Vagina (tissue), 2 donors: ENCODE data around the gene RALGAPA2. TPM values are rescaled to one million over a fixed set of nuclear protein-coding genes. Genes with fewer than 3 reads are reported as not detected.

Experiments used
- DNase-seq, 2 donors: peaks; one replicate each; pipeline ENCODE4 v3.0.0-alpha.2; 2017; ENCODE audit errors: extremely low spot score in 2 of 2
- H3K27ac ChIP-seq: fragments of 200-600 bp; sonication (generic); one replicate; pipeline ENCODE4 v1.5.1; 2019
- H3K27me3 ChIP-seq: fragments of 200-600 bp; sonication (generic); one replicate; pipeline ENCODE4 v1.5.1; 2019
- H3K36me3 ChIP-seq, 2 donors: fragments of 200-600 bp; sonication (generic); one replicate each; pipeline ENCODE4 v1.5.1; 2017 to 2019
- H3K4me1 ChIP-seq: fragments of 200-600 bp; sonication (generic); one replicate; pipeline ENCODE4 v1.5.1; 2019
- H3K4me3 ChIP-seq, 2 donors: fragments of 200-600 bp; sonication (generic); 1 replicate in 1 of 2; 2 replicates in 1 of 2; pipeline ENCODE4 v1.5.1; 2016 to 2019
- H3K9me3 ChIP-seq: fragments of 200-600 bp; sonication (generic); one replicate; pipeline ENCODE4 v1.5.1; 2019
- CTCF ChIP-seq, 3 experiments: fragments of 450-650 bp in 2 of 3; fragments of 200-600 bp in 1 of 3; sonication (generic) in 1 of 3; IDR thresholded peaks; one replicate each; pipeline ENCODE4 v1.5.1; 2017 to 2019; ENCODE audit warnings: antibody characterized with exemption in 3 of 3, mild to moderate bottlenecking in 2 of 3, moderate library complexity in 2 of 3
- POLR2A ChIP-seq, 2 donors: fragments of 450-650 bp; IDR thresholded peaks; one replicate each; pipeline ENCODE4 v1.6.1; 2017; ENCODE audit warnings: antibody characterized with exemption in 2 of 2, mild to moderate bottlenecking in 2 of 2, moderate library complexity in 2 of 2
- POLR2AphosphoS5 ChIP-seq, 2 donors: sonication (generic); formaldehyde crosslinking; IDR thresholded peaks; one replicate each; pipeline ENCODE4 v1.9.0; 2017; ENCODE audit warnings: antibody characterized with exemption in 2 of 2, mild to moderate bottlenecking in 2 of 2, low read depth in 1 of 2; ENCODE audit not compliant: insufficient read depth in 1 of 2
- intact Hi-C: fragments of 100-400 bp; cut with DNase I; formaldehyde crosslinking; loops from one replicate; pipeline ENCODE4 v1.15.1; 2023
- total RNA-seq: library from RNA; depleted of rRNA; stranded (reverse); fragments of >200 nt; gene quantifications from one replicate; pipeline ENCODE4 v1.2.3, GENCODE V29; 2016

Gene RALGAPA2
- total RNA-seq, 1 donor from 2014 or later = 31.9 TPM

GRCh38 chr20:20685635-20686034, 26.8 kb downstream of the RALGAPA2 start:
- Histone ChIP-seq H3K4me3 (no peak overlapping the region), H3K9me3 (no peaks in the 10 kb centered on the region), H3K27me3 (no peaks in the 10 kb centered on the region), H3K4me1 (peaks cover 6% of the 10 kb centered on the region), H3K36me3 (no peaks in the 10 kb centered on the region), H3K27ac (no peak overlapping the region)
- intact Hi-C loops = no loop called here
- no peak for TF ChIP-seq POLR2A (IDR thresholded peaks at IDR 0.05)
- TF ChIP-seq CTCF (IDR thresholded peaks at IDR 0.05) = no peak
- TF ChIP-seq POLR2AphosphoS5 (IDR thresholded peaks at IDR 0.05; ENCODE audit: insufficient read depth in 1 of 2, low read depth in 1 of 2) = no peak
- DNase-seq = no peak

DNA sequence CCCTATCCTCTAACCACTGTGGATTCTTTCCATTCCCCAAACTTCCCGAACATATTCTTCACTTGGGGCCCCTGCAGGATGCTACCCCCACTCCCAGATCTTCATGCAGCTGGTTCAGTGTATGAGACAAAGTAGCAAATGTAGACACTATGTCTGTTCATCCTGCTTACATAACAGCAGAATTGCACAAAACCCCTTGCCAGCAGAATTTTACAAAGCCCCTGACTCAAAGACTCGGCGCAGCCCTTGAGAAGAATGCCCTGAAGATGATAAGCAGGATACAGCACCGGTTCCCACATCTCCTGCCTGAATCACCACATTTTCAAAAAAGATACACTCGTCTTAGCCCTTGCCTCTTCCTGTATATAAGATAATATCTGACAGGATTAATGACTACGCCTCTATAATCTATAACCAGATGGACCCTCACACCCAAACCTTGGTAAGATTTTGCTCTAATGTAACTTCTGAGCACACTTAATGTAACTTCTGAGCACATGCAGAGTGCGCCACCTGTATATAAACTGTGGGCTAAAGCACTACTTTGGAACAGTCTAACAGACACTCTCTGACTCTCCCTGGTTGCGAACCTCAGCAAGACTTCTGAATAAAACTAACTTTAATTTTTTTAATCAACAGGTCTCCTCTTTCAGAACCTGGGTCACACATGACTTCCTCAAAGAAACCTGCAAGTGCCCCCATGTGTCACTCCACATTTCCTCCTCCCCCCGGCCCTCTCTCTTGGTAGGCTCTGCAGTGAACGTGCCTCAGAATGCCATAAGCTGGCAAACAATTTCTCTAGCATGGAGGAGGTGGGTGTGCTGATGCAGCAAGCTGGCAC, 28.7 kb downstream of the RALGAPA2 start:
- no peaks in the 10 kb centered on the region for H3K4me1 ChIP-seq

GRCh38 chr20:20683020-20683419, 29.4 kb downstream of the RALGAPA2 start:
- H3K4me1 ChIP-seq = no peaks in the 10 kb centered on the region
- intact Hi-C loops = no loop called here
- H3K36me3 ChIP-seq = no peaks in the 10 kb centered on the region

More for the DNA sequence above, 28.7 kb downstream of the RALGAPA2 start:
- intact Hi-C loops = no loop called here
- TF ChIP-seq POLR2AphosphoS5 (IDR thresholded peaks at IDR 0.05; ENCODE audit: insufficient read depth in 1 of 2, low read depth in 1 of 2) (no peak), POLR2A (IDR thresholded peaks at IDR 0.05) (no peak), CTCF (IDR thresholded peaks at IDR 0.05) (no peak)
- DNase-seq = no peak
- no peaks in the 10 kb centered on the region for H3K36me3 ChIP-seq
- no peak overlapping the region for H3K27ac ChIP-seq
- no peaks in the 10 kb centered on the region for H3K9me3 ChIP-seq
- no peaks in the 10 kb centered on the region for H3K27me3 ChIP-seq
- H3K4me3 ChIP-seq = no peak overlapping the region

GRCh38 chr20:20680991-20681508, 31.4 kb downstream of the RALGAPA2 start:
- Histone ChIP-seq H3K27me3 (no peaks in the 10 kb centered on the region), H3K4me1 (no peaks in the 10 kb centered on the region), H3K27ac (no peak overlapping the region), H3K36me3 (no peaks in the 10 kb centered on the region), H3K4me3 (no peak overlapping the region), H3K9me3 (no peaks in the 10 kb centered on the region)
- intact Hi-C loops = no loop called here
- TF ChIP-seq POLR2AphosphoS5 (IDR thresholded peaks at IDR 0.05; ENCODE audit: insufficient read depth in 1 of 2, low read depth in 1 of 2) (no peak), CTCF (IDR thresholded peaks at IDR 0.05) (no peak), POLR2A (IDR thresholded peaks at IDR 0.05) (no peak)
- DNase-seq = no peak

More at GRCh38 chr20:20683020-20683419, 29.4 kb downstream of the RALGAPA2 start:
- TF ChIP-seq POLR2A (IDR thresholded peaks at IDR 0.05) = no peak
- no peaks in the 10 kb centered on the region for H3K9me3 ChIP-seq
- H3K27ac ChIP-seq = no peak overlapping the region
- no peaks in the 10 kb centered on the region for H3K27me3 ChIP-seq
- no peak for DNase-seq
- no peak overlapping the region for H3K4me3 ChIP-seq

- Histone ChIP-seq H3K27ac (no peak overlapping the region), H3K4me3 (no peak overlapping the region), H3K27me3 (no peaks in the 10 kb centered on the region), H3K36me3 (no peaks in the 10 kb centered on the region), H3K4me1 (no peaks in the 10 kb centered on the region), H3K9me3 (no peaks in the 10 kb centered on the region)
- TF ChIP-seq POLR2AphosphoS5 (IDR thresholded peaks at IDR 0.05; ENCODE audit: insufficient read depth in 1 of 2, low read depth in 1 of 2) (no peak), POLR2A (IDR thresholded peaks at IDR 0.05) (no peak), CTCF (IDR thresholded peaks at IDR 0.05) (no peak)
- no peak for DNase-seq
- intact Hi-C loops = no loop called here
These were observed 33.1 kb downstream of the RALGAPA2 start for GRCh38 chr20:20679316-20679715.
